T-helper 1 cell treated with Interleukin-12 subunit alpha and Interleukin-12 subunit beta and Interleukin-4 antibody, amounts not matched to agents 30 ng/mL and 1 ng/mL, for 36 hours (primary cell): ENCODE measurements around the gene APOBEC4. TPM values are rescaled to one million over a fixed set of nuclear protein-coding genes. Genes with fewer than 3 reads are reported as not detected.

Experiments
- intact Hi-C: fragments of 100-400 bp; cut with micrococcal nuclease; formaldehyde crosslinking; loops from one replicate; pipeline ENCODE4 v1.15.1; 2024
- total RNA-seq: library from RNA; stranded (reverse); gene quantifications from 2 replicates; pipeline ENCODE4 v1.2.3, GENCODE V29; 2022

Gene APOBEC4
- total RNA-seq, 1 donor from 2014 or later = not detected

- intact Hi-C loops = no loop called here
These were observed 45.7 kb downstream of the APOBEC4 start for GRCh38 chr1:183607322-183607980.

DNA sequence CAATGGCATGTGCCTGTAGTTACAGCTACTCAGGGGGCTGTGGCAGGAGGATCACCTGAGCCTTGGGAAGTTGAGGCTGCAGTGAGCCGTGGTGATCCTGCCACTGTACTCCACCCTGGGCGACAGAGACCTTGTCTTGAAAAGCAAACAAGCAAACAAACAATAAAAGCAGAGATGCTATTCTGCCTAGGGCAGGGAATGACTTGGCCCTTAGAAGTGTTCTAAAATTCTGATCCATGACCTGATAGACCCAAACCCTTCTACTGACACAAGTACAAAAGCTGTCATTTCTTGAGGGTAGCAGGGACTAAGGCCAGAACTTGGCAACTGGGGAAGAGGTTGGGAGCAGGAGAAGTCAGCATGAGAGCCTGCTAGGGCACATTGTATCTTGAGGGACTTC, 47.2 kb downstream of the APOBEC4 start:
- intact Hi-C loops = loop anchor here (2.0 kb wide), 1 partner anchor 15 kb away; the partner anchor contains the start of gene NCF2

DNA sequence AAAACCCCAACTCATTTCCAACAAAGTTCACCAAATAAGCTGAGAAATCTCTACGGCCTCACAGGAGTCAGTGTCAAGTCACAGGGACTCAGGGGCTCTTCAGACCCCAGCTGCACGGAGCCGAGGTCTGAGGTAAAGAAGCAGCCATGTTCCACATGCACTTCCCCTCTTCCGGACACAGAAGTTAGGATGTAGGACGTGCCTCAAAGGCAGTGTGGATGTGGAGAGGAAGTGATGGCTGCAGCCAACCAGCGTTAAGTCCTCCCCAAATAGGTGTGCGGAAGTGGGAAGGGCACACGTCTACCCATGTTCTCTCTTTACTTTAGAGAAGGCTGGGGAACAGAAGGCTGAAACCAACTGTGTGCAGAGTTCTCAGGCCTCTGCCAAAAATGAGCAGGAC, 48.3 kb downstream of the APOBEC4 start:
- intact Hi-C loops = loop anchor here (2.0 kb wide), 1 partner anchor 14 kb away; the partner anchor contains the start of gene NCF2

DNA sequence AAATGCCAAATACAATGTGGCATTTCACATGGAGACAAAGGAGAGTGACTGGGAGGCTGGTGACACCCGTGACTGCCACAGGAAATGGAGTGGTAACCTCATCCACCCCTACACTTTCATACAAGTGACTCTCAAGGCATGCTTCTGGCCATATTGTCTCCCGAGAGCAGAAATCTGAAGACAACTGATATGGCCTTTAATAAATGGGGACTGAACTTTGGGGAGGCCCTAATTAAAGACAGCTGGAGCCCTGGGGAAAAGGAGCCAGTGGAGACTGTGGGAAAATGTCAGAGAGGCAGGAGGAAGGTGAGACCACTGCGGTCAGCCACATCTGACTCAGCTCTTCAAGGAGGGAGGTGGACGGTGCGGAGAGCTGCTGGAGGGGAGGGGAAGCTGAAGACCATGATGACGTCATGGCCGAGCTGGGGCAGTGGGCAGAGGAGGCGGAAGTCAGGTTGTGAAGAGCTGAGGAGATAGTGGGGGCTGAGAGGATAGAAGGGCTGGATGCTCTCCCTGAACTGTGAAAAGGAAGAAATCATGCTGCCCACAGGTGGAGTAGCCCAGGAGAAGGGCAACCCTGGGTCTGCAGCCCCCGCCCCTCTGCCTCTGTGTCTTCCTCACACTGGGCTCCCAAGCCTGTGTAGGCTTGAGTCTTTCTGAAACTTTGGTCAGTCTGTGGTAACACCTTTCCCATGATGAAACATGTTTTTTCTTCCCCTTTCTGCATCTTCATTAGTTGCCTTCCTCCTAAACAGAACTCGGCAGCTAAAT, 48.9 kb downstream of the APOBEC4 start:
- intact Hi-C loops = loop anchor here (2.0 kb wide), 1 partner anchor 13 kb away; the partner anchor contains the start of gene NCF2

- intact Hi-C loops = no loop called here
These were observed 50.6 kb downstream of the APOBEC4 start for GRCh38 chr1:183602510-183602909.

GRCh38 chr1:183600634-183601033, 52.5 kb downstream of the APOBEC4 start:
- intact Hi-C loops = no loop called here

DNA sequence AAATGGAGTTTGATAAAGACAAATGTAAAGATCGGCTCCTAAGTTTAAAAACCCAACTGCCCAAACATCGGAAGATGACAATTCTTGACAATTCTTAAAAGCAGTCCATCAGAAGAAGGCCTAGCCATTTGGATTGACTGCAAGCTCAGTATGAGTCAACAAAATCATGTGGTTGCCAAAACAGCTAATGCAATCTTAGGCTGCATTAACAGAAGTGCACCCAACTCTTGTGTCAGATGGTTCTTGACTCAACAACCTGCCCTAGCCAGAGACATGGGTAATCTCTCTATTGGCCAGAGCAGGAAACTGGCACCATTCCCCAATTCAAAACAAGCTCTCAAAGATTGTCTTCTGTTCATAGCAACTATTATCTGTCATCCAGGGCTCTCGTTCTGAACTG, 53.0 kb downstream of the APOBEC4 start:
- intact Hi-C loops = no loop called here

DNA sequence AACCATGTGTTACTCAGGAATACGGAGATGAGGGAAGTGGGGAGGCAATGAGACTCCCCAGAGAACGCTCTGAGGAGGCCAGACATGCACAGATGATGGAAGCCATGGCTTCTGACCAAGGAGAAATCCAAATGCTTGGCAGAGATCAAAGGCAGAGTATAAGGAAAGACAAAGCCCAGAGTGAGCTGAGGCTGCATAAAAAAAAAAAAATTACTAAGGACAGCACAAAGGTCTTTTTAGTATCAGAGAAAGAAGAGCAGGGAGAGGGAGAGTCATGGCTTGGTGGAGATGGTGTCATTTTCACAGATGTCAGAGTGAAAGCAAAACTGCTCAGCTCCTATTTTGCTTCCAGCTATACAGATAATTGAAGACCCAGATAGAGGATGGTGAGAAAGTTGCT, 54.7 kb downstream of the APOBEC4 start:
- intact Hi-C loops = loop anchor here (1.0 kb wide), 1 partner anchor 8 kb away; the partner anchor contains the start of gene NCF2

DNA sequence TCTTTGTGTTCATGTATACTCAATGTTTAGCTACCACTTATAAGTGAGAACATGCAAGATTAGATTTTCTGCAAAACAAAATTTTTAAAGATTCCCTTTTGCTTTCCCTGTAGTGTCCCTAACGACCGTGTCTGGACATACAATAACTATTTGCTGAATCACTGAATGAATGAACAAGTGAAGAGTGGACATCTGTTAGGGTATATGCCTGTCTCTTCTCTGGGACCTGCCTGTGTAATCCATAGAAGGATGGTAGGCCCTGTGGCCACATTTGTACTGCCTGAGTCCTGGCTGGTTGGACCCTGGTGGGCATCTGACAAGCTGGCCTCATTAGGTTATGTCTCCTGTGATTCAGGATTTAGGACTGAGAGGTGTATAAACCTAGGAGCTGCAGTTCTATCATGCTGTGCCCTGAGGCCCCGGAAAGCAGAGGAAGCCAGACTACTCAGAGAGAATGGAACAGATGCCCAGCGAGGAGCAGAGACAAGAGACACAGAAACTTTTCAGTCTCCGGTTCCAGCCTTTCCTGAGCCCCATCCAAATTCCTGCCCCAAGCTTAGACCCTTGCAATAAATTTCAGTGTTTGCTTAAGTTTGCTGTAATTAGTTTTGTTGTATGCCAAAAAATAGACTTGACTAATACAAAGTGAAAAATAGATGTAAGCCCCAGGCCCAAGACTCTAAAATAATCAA, 55.3 kb downstream of the APOBEC4 start:
- intact Hi-C loops = loop anchor here (1.0 kb wide), 1 partner anchor 8 kb away; the partner anchor contains the start of gene NCF2

DNA sequence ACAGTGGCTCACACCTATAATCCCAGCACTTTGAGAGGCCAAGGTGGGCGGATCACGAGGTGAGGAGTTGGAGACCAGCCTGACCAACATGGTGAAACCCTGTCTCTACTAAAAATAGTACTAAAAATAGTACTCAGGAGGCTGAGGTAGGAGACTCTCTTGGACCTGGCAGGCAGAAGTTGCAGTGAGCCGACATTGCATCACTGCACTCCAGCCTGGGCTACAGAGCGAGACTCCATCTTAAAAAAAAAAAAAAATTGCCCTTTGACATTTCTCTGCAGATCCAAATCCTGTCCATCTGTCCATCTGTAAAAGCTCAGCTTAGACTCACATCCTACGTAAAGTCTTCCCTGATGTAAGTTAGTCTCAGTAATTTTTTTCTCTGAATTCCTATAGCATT, 56.6 kb downstream of the APOBEC4 start:
- intact Hi-C loops = no loop called here

Other genes with a start within 250 kb of the APOBEC4 start
- 0.05 and 0.46 TPM in 2 replicates for gene NMNAT2, start 234.9 kb downstream of the APOBEC4 start, total RNA-seq
- 82.6 and 83.3 TPM in 2 replicates for gene SMG7, start 180.8 kb downstream of the APOBEC4 start, total RNA-seq
- 25.8 and 28.1 TPM in 2 replicates for gene NCF2, start 62.9 kb downstream of the APOBEC4 start, total RNA-seq
- 243 and 249 TPM in 2 replicates for gene ARPC5, start 17.5 kb downstream of the APOBEC4 start, total RNA-seq
- gene RGL1, start 151.8 kb upstream of the APOBEC4 start, total RNA-seq = 5.4 and 5.7 TPM in 2 replicates